ENCODE measurements around the gene CLDN14.

GRCh38 chr21:36485476-36485875 is 5.6 kb upstream of the CLDN14 start:
- TF ChIP-seq CTCF (IDR thresholded peaks at IDR 0.05; ENCODE audit: low read length) (no peak), EZH2 (optimal IDR thresholded peaks at IDR 0.05; ENCODE audit: low read depth, low read length) (no peak), EZH2phosphoT487 (IDR thresholded peaks at IDR 0.05; ENCODE audit: low read length) (no peak)
